Subcutaneous preadipocyte (primary cell): ENCODE measurements around the gene NR5A1. TPM values are rescaled to one million over a fixed set of nuclear protein-coding genes. Genes with fewer than 3 reads are reported as not detected.

Experiments
- total RNA-seq: library from RNA; depleted of rRNA; stranded (reverse); fragments of >200 nt; gene quantifications from 2 replicates; pipeline ENCODE4 v1.2.3, GENCODE V29; 2012

The NR5A1 gene
- total RNA-seq = not detected in 2 replicates

GRCh38 chr9:124506931-124507879 lies at the start of gene NR5A1:
Gene NR5A1 (minus strand): TSS chr9:124507399. CDS start chr9:124503395, 4,004 bp downstream.

GRCh38 chr9:124450241-124450924 lies 56.8 kb downstream of the NR5A1 start, which contains the start of gene ADGRD2:
Gene ADGRD2 (plus strand): TSS chr9:124450451. CDS start chr9:124451667, 1,216 bp downstream.

Other genes with a start within 250 kb of the NR5A1 start
- 30.7 and 41.9 TPM in 2 replicates for gene NEK6, start 249.4 kb downstream of the NR5A1 start, total RNA-seq
- gene PSMB7, start 92.0 kb downstream of the NR5A1 start, total RNA-seq = 181 and 202 TPM in 2 replicates
- not detected in 2 replicates for gene ADGRD2, start 56.9 kb downstream of the NR5A1 start, total RNA-seq